22Rv1 (cell line): ENCODE data around the gene CARMIL1.

Experiments used
- ZFX ChIP-seq: fragments of 450-650 bp; IDR thresholded peaks from 2 replicates; pipeline ENCODE4 v1.6.1; 2017; ENCODE audit warnings: antibody characterized with exemption, borderline replicate concordance
- TF ChIP-seq, protein P1 (sequence below): fragments of 450-650 bp; IDR thresholded peaks from 2 replicates; pipeline ENCODE4 v1.5.1; 2017; ENCODE audit warnings: mild to moderate bottlenecking

DNA sequence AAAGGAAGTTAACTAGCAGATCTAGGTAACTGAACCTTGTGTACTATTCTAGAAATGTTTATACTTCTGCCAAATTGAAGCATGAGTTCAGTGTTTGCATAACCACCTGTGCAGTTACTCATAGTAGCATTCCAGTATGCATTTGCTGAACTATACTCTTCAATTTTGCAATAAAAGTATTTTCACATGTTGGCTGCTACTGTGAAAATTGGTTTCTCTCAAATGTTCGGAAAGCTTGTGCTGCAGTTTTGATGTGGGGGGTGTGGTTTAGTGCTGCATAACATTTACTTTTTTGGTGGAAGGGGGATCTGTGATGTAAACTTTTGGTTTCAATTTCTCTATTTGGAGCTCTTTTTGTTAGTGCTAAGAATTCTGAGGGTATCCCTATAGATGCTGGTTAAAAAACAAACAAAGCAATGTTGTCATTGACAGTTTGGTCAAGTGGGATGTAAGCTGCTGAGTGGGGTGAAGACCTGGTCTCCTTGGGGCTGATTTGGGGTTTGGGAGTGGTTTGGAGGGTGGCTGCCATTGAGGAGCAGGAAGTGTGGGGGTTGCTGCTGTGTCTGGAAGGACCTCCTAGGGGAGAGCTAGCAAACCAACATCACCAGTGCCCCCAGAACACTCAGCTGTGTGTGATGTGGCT lies 87.8 kb downstream of the CARMIL1 start:
- TF ChIP-seq, protein P1, sequence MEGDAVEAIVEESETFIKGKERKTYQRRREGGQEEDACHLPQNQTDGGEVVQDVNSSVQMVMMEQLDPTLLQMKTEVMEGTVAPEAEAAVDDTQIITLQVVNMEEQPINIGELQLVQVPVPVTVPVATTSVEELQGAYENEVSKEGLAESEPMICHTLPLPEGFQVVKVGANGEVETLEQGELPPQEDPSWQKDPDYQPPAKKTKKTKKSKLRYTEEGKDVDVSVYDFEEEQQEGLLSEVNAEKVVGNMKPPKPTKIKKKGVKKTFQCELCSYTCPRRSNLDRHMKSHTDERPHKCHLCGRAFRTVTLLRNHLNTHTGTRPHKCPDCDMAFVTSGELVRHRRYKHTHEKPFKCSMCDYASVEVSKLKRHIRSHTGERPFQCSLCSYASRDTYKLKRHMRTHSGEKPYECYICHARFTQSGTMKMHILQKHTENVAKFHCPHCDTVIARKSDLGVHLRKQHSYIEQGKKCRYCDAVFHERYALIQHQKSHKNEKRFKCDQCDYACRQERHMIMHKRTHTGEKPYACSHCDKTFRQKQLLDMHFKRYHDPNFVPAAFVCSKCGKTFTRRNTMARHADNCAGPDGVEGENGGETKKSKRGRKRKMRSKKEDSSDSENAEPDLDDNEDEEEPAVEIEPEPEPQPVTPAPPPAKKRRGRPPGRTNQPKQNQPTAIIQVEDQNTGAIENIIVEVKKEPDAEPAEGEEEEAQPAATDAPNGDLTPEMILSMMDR = no peak
- TF ChIP-seq ZFX = no peak
